ENCODE results near the gene TGIF1.

DNA sequence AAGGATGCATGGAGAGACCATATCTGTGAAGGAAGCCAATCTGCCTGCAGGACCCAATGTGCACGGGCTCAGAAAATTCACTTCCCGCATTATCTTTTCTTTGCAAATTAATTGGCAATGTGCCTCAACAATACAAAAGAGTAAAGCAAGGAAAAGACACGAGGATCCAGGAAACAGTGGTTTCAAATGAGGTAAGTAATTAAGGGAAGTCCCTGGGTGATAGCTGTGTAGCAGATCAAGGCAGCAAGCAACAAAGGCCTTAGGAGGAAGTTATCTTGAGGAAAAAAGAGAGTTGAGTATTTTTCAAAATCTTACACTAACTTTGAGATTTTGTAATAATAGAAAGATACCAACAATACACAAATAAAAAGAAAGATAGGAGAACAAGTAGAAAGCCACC lies 44.3 kb upstream of the TGIF1 start:
- TF ChIP-seq, protein P1, sequence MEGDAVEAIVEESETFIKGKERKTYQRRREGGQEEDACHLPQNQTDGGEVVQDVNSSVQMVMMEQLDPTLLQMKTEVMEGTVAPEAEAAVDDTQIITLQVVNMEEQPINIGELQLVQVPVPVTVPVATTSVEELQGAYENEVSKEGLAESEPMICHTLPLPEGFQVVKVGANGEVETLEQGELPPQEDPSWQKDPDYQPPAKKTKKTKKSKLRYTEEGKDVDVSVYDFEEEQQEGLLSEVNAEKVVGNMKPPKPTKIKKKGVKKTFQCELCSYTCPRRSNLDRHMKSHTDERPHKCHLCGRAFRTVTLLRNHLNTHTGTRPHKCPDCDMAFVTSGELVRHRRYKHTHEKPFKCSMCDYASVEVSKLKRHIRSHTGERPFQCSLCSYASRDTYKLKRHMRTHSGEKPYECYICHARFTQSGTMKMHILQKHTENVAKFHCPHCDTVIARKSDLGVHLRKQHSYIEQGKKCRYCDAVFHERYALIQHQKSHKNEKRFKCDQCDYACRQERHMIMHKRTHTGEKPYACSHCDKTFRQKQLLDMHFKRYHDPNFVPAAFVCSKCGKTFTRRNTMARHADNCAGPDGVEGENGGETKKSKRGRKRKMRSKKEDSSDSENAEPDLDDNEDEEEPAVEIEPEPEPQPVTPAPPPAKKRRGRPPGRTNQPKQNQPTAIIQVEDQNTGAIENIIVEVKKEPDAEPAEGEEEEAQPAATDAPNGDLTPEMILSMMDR (conservative IDR thresholded peaks at IDR 0.05; ENCODE audit: low read depth, low read length) = no peak
- TF ChIP-seq RAD21 (IDR thresholded peaks at IDR 0.05; ENCODE audit: low read length) (no peak), BHLHE40 (IDR thresholded peaks at IDR 0.05; ENCODE audit: low read depth, low read length) (no peak), POLR2A (IDR thresholded peaks at IDR 0.05; ENCODE audit: low read depth, low read length) (no peak), CHD1 (IDR thresholded peaks at IDR 0.05; ENCODE audit: low read depth, low read length) (no peak), MAZ (IDR thresholded peaks at IDR 0.05; ENCODE audit: borderline replicate concordance, low read depth, low read length) (no peak), CEBPB (IDR thresholded peaks at IDR 0.05; ENCODE audit: low read depth, low read length) (no peak), SMC3 (IDR thresholded peaks at IDR 0.05; ENCODE audit: low read depth, low read length) (no peak)

All from IMR-90 (cell line).